ENCODE measurements around the gene PLCB4. TPM values are rescaled to one million over a fixed set of nuclear protein-coding genes. Genes with fewer than 3 reads are reported as not detected.

The PLCB4 gene
- total and polyA plus RNA-seq, 7 donors, result 0.90 to 6.7 (median 2.1) TPM

DNA sequence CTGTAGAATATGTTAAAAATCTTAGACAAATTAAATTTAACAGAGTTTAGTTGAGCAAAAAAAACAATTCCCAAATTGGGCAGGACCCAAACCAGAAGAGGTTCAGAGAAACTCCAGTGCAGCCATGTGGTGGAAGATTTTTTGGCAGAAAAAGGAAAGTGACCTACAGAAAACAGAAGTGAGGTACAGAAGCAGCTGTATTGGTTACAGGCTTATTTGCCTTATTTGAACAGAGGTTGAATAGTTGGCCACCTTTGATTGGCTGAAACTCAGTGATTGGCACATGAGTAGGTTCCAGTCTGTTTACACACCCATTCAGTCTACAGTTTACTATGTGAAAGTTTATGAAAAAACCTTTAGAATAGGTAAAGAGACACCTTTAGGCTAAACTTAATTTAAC lies 334.6 kb downstream of the PLCB4 start:
- H3K27ac ChIP-seq, result no peak overlapping the region
- H3K9me3 ChIP-seq, result peaks cover 3% of the 10 kb centered on the region
- ATAC-seq (no peak), DNase-seq (no peak)
- no peak overlapping the region for H3K4me3 ChIP-seq
- peaks cover 0 to 22% of the 10 kb centered on the region in 2 donors for H3K36me3 ChIP-seq (ENCODE audit: insufficient read depth in 1 of 2, low read depth in 1 of 2)
- H3K4me1 ChIP-seq, result no peaks in the 10 kb centered on the region
- TF ChIP-seq, protein P1, sequence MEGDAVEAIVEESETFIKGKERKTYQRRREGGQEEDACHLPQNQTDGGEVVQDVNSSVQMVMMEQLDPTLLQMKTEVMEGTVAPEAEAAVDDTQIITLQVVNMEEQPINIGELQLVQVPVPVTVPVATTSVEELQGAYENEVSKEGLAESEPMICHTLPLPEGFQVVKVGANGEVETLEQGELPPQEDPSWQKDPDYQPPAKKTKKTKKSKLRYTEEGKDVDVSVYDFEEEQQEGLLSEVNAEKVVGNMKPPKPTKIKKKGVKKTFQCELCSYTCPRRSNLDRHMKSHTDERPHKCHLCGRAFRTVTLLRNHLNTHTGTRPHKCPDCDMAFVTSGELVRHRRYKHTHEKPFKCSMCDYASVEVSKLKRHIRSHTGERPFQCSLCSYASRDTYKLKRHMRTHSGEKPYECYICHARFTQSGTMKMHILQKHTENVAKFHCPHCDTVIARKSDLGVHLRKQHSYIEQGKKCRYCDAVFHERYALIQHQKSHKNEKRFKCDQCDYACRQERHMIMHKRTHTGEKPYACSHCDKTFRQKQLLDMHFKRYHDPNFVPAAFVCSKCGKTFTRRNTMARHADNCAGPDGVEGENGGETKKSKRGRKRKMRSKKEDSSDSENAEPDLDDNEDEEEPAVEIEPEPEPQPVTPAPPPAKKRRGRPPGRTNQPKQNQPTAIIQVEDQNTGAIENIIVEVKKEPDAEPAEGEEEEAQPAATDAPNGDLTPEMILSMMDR (IDR thresholded peaks at IDR 0.05), result no peak
- intact Hi-C loops (cut with DNase I), result no loop called here
- H3K27me3 ChIP-seq (ENCODE audit: insufficient read depth in 3 of 3, low read length in 2 of 3), result no peaks in the 10 kb centered on the region

DNA sequence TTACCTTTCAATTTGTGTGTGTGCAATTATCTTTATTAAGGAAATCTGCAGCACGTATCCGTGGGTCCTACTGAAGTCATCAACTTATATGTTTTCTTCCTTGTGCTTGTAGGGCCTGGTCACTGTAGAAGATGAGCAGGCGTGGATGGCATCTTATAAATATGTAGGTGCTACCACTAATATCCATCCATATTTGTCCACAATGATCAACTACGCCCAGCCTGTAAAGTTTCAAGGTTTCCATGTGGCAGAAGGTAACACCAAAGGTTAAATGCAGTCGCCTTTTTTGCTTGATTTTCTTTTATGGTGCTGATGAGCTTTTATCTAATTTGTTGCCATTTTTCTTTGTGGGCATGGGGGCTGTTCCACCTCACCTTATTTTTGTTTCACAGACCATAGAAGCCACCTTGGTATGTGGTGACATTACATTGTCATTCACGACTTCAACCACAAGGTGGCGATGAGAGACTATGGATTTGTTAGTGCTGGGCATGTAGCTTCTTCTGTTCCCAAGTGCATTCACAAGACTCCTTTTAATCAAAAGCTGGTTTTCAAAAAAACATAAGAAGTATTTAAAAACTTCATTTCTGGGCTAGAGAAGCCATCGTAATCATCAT lies 339.0 kb downstream of the PLCB4 start:
- no peaks in the 10 kb centered on the region for H3K27me3 ChIP-seq (ENCODE audit: insufficient read depth in 3 of 3, low read length in 2 of 3)
- DNase-seq, result no peak
- H3K36me3 ChIP-seq (ENCODE audit: insufficient read depth in 1 of 2, low read depth in 1 of 2), result peaks cover 3 to 6% of the 10 kb centered on the region in 2 donors
- intact Hi-C loops (cut with DNase I), result loop anchor here (1.0 to 2.0 kb wide), 2 partner anchors 201 to 205 kb away; no protein-coding TSS in a partner anchor
- TF ChIP-seq, protein P1 (IDR thresholded peaks at IDR 0.05), result peak; percentile 85
- H3K9me3 ChIP-seq, result peaks cover under 1% of the 10 kb centered on the region
- ATAC-seq, result peak; percentile 58 to 88 (median 79)
- H3K27ac ChIP-seq, result no peak overlapping the region
- no peak overlapping the region for H3K4me3 ChIP-seq
- 48 to 51% (median 49%) methylated on average over 8 of the region's 8 CpGs for WGBS, 3 donors
- no peaks in the 10 kb centered on the region for H3K4me1 ChIP-seq

DNA sequence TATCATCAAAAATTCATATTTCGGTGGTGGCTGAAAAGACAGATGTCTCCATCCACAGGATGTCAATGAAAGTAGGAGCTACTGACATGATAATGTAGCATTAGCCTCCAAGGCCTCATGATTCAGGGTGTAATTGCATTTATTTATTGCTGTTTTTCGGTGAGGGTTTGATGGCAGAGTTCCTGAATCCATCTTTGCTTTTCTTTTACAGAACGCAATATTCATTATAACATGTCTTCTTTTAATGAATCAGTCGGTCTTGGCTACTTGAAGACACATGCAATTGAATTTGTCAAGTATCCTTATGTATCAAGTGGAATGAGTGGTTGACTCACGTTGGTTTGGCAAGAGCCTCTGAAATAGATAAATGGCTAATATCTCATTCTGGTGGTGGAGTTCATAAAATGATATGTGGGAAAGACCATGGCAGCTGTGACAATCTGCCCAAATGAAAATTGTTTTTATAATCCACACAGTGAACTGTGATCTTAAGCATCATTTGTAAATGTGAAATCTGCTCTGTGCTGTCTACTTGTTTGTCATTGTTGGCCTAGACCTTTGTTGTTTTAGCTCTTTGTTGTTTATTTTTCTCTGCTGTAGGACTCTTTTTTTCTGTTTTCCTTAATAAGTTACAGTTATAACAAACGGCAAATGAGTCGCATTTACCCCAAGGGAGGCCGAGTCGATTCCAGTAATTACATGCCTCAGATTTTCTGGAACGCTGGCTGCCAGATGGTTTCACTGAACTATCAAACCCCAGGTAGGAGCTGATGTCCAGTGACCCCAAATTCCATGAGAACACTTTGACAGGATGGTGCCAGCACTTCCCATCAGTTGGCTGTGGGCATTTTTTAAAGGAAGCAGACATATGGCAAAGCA lies 339.8 kb downstream of the PLCB4 start:
- Histone ChIP-seq H3K27me3 (ENCODE audit: insufficient read depth in 3 of 3, low read length in 2 of 3) (no peaks in the 10 kb centered on the region), H3K27ac (no peak overlapping the region), H3K4me3 (no peak overlapping the region), H3K4me1 (no peaks in the 10 kb centered on the region), H3K9me3 (no peaks in the 10 kb centered on the region), H3K36me3 (ENCODE audit: insufficient read depth in 1 of 2, low read depth in 1 of 2) (peaks cover 0 to 3% of the 10 kb centered on the region in 2 donors)
- intact Hi-C loops (cut with DNase I), result loop anchor here (1.0 to 2.0 kb wide), 2 partner anchors 201 to 204 kb away; no protein-coding TSS in a partner anchor
- DNase-seq (no peak), ATAC-seq (no peak)
- TF ChIP-seq, protein P1 (IDR thresholded peaks at IDR 0.05), result no peak
- WGBS, 3 donors, result 45 to 52% (median 47%) methylated on average over 10 of the region's 10 CpGs

DNA sequence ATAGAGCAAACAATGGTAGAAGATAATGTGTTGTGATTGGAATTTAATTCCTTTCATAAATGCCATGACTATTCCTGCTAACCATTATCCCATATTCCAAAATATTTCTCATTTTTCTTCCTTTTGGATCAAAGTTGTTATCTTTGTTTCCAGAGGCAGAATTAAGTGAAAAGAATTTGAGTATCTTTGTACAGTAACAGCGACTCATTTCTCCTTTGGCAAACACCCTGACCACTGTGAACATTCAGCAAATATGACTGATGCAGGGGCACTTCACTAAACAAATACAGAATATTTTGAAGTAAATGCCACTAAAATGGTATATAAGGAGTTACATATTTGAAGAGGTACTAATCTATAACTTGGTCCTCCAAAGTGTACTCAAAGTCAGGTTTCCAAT lies 340.5 kb downstream of the PLCB4 start:
- Histone ChIP-seq H3K36me3 (ENCODE audit: insufficient read depth in 1 of 2, low read depth in 1 of 2) (peaks cover 0 to 3% of the 10 kb centered on the region in 2 donors), H3K27ac (no peak overlapping the region), H3K27me3 (ENCODE audit: insufficient read depth in 3 of 3, low read length in 2 of 3) (no peaks in the 10 kb centered on the region), H3K9me3 (no peaks in the 10 kb centered on the region), H3K4me3 (no peak overlapping the region), H3K4me1 (no peaks in the 10 kb centered on the region)
- WGBS, 3 donors, result 73 to 78% (median 77%) methylated on average over 1 of the region's 1 CpG
- intact Hi-C loops (cut with DNase I), result loop anchor here in 1 of 2 donors (2.0 kb wide), 1 partner anchor 203 kb away; no protein-coding TSS in a partner anchor
- ATAC-seq, result no peak
- TF ChIP-seq, protein P1 (IDR thresholded peaks at IDR 0.05), result no peak
- DNase-seq, result no peak

Data from psoas muscle (tissue), 8 donors.